Heart left ventricle (tissue), 16 donors: ENCODE data around the gene CFB. TPM values are rescaled to one million over a fixed set of nuclear protein-coding genes. Genes with fewer than 3 reads are reported as not detected.
A peak's percentile ranks its signal among the peaks of the same experiment; 100 is the strongest.

Experiments used
- ATAC-seq, 4 donors: fragments of 200-7000 bp; cut with Tn5 transposase; one replicate each; pipeline ENCODE4 v1.9.1; 2020 to 2022; ENCODE audit warnings: moderate library complexity in 4 of 4, mild to moderate bottlenecking in 3 of 4, moderate number of reproducible peaks in 1 of 4
- DNase-seq, 5 donors: peaks; one replicate each; pipeline ENCODE4 v3.0.0-alpha.2; 2020
- H3K27ac ChIP-seq, 12 donors: fragments of 200-600 bp; sonication (generic) in 4 of 12; one replicate each; pipeline versions ENCODE4 v1.5.0 to v1.8.0; 2016 to 2022; ENCODE audit warnings: mild to moderate bottlenecking in 2 of 12
- H3K27me3 ChIP-seq, 9 donors: fragments of 200-600 bp; sonication (generic) in 2 of 9; one replicate each; pipeline versions ENCODE4 v1.5.1 to v1.8.0; 2016 to 2022; ENCODE audit warnings: mild to moderate bottlenecking in 3 of 9
- H3K36me3 ChIP-seq, 9 donors: fragments of 200-600 bp; sonication (generic) in 2 of 9; one replicate each; pipeline versions ENCODE4 v1.5.0 to v1.8.0; 2018 to 2022; ENCODE audit warnings: mild to moderate bottlenecking in 2 of 9
- H3K4me1 ChIP-seq, 12 donors: fragments of 200-600 bp; sonication (generic) in 4 of 12; one replicate each; pipeline versions ENCODE4 v1.5.0 to v1.8.0; 2016 to 2022; ENCODE audit warnings: mild to moderate bottlenecking in 3 of 12
- H3K4me3 ChIP-seq, 12 donors: fragments of 200-600 bp; sonication (generic) in 4 of 12; one replicate each; pipeline versions ENCODE4 v1.5.0 to v1.8.0; 2017 to 2022; ENCODE audit warnings: mild to moderate bottlenecking in 9 of 12, moderate library complexity in 4 of 12
- H3K9me3 ChIP-seq, 12 donors: fragments of 200-600 bp; sonication (generic) in 4 of 12; one replicate each; pipeline versions ENCODE4 v1.5.0 to v1.8.0; 2016 to 2022; ENCODE audit warnings: mild to moderate bottlenecking in 1 of 12
- CTCF ChIP-seq, 12 donors: fragments of 200-600 bp; sonication (generic) in 4 of 12; IDR thresholded peaks; one replicate each; pipeline versions ENCODE4 v1.5.0 to v1.8.0; 2018 to 2022; ENCODE audit warnings: antibody characterized with exemption in 12 of 12, mild to moderate bottlenecking in 5 of 12
- POLR2A ChIP-seq, 2 donors: fragments of 450-650 bp; IDR thresholded peaks; one replicate each; pipeline ENCODE4 v1.6.1; 2017; ENCODE audit warnings: antibody characterized with exemption in 2 of 2, mild to moderate bottlenecking in 2 of 2, moderate library complexity in 2 of 2
- WGBS, 4 donors: extraction: QIAGEN DNeasy Blood & Tissue Kit in 2 of 4; methylation state at CpG; one replicate each; pipeline versions ENCODE4 v1.1.5 to v1.1.7; 2013 to 2018; 5-methylcytosine and 5-hydroxymethylcytosine counted together
- intact Hi-C, 10 donors: fragments of 100-400 bp; cut with DNase I; formaldehyde crosslinking; loops; one replicate each; pipeline versions ENCODE4 v1.11.1 to v1.14.2; 2022
- polyA plus RNA-seq, 2 donors: library from polyadenylated mRNA; stranded (reverse); fragments of 200-250 nt; gene quantifications; one replicate each; pipeline ENCODE4 v1.2.3, GENCODE V29; 2013
- total RNA-seq, 9 donors: library from RNA; depleted of rRNA in 2 of 9; stranded (reverse); fragments of >200 nt in 2 of 9; fragmentation: NEBNext Ultra II Directional in 3 of 9; extraction: Animal tissue kit (Norgen Biotek cat#: 25700) in 3 of 9; gene quantifications; one replicate each; pipeline versions ENCODE4 v1.1.0 to v1.2.4, GENCODE V29; 2016 to 2023
- donor health status: ischemic (EF 13 %, LVEDD 7.1; RV severe dilation, severe dysfunction).
- donor health status: healthy with polysubstance abuse.
- donor health status: DM: no; HTN: yes; CAD: no.
- donor health status: DM: no; HTN: no; CAD: no.
- donor health status: ischemic (EF 25% LVEDD 6.9; RV normal size, moderate dysfunction).
- donor health status: ischemic (EF 25% LVEDD 5.7; RV mildly dilated, moderate dysfunction).
- donor health status: healthy.
- donor health status: DM: yes; HTN: yes; CAD: no.
- donor health status: ischemic (EF 35%, LVEDD 5.7; RV mildly dilated, moderate dysfunction).
- donor health status: nonischemic (EF 11% LVEDD 7.7; RV severe dilation, severe dysfunction).
- donor health status: DM: yes; HTN: yes; CAD: no.
- donor health status: PGD.
- donor health status: ischemic (EF 29% LVEDD 5.4; RV normal size, mild dysfunction).
- donor health status: nonischemic (EF 23%, LVEDD 6.1; RV moderate dilation, normal function).

CFB gene
- total and polyA plus RNA-seq, 11 donors, result 3.0 to 151 (median 5.3) TPM

- ATAC-seq (peak in 2 of 4 donors; percentile 0 to 10), DNase-seq (no peak)
- Histone ChIP-seq H3K9me3 (no peaks in the 10 kb centered on the region), H3K4me1 (peaks cover 0 to 23% (median 18%) of the 10 kb centered on the region in 12 donors), H3K36me3 (peaks cover 0 to 78% (median 73%) of the 10 kb centered on the region in 9 donors), H3K27ac (peak overlapping the region; percentile 35 to 95 (median 83)), H3K27me3 (no peaks in the 10 kb centered on the region), H3K4me3 (peak overlapping the region; percentile 70 to 99 (median 87))
- intact Hi-C loops, result loop anchor here in 8 of 10 donors (5.0 to 10.0 kb wide), 5 partner anchors 54 to 414 kb away; partner anchors contain the start of genes ATP6V1G2 (in 3 of the 8), DDX39B (in 3 of the 8), LY6G5C (in 3 of the 8) and NFKBIL1 (in 3 of the 8)
- 7 to 11% (median 8%) methylated on average over 11 of the region's 11 CpGs for WGBS, 4 donors
- TF ChIP-seq CTCF (IDR thresholded peaks at IDR 0.05) (no peak), POLR2A (IDR thresholded peaks at IDR 0.05) (no peak)
Measured at GRCh38 chr6:31958412-31958740, 12.5 kb downstream of the CFB start.

GRCh38 chr6:31958741-31959739, 13.1 kb downstream of the CFB start, which contains the start of the genes NELFE and SKIC2:
NELFE (minus strand) TSS chr6:31958971; CDS start chr6:31958446, 525 bp downstream.
SKIC2 (plus strand) TSS chr6:31959175; CDS start chr6:31959193, 18 bp downstream.
- H3K9me3 ChIP-seq, result no peaks in the 10 kb centered on the region
- intact Hi-C loops, result loop anchor here in 9 of 10 donors (1.0 to 10.0 kb wide), 7 partner anchors 12 to 414 kb away; partner anchors contain the start of genes ATP6V1G2 (in 3 of the 9), DDX39B (in 3 of the 9), LY6G5C (in 3 of the 9) and NFKBIL1 (in 3 of the 9)
- ATAC-seq, result peak; percentile 99 to 100 (median 99)
- H3K4me3 ChIP-seq, result peak within 1 kb of the TSS; percentile 70 to 99 (median 87)
- peak; percentile 98 to 99 (median 99) for DNase-seq
- H3K27ac ChIP-seq, result peak within 1 kb of the TSS; percentile 35 to 95 (median 83)
- H3K36me3 ChIP-seq, result peaks cover 0 to 78% (median 73%) of the 10 kb centered on the region in 9 donors
- TF ChIP-seq CTCF (IDR thresholded peaks at IDR 0.05) (no peak), POLR2A (IDR thresholded peaks at IDR 0.05) (peak; percentile 18 to 67)
- 0 to 1% (median 0%) methylated on average over 38 to 59 of the region's 59 CpGs for WGBS, 4 donors
- H3K27me3 ChIP-seq, result no peaks in the 10 kb centered on the region
- peaks cover 0 to 23% (median 18%) of the 10 kb centered on the region in 12 donors for H3K4me1 ChIP-seq

- TF ChIP-seq CTCF (IDR thresholded peaks at IDR 0.05) (no peak), POLR2A (IDR thresholded peaks at IDR 0.05) (no peak)
- peaks cover 0 to 77% (median 73%) of the 10 kb centered on the region in 9 donors for H3K36me3 ChIP-seq
- 93 to 96% (median 95%) methylated on average over 12 of the region's 12 CpGs for WGBS, 4 donors
- H3K9me3 ChIP-seq, result no peaks in the 10 kb centered on the region
- peaks cover 0 to 23% (median 18%) of the 10 kb centered on the region in 12 donors for H3K4me1 ChIP-seq
- no peak overlapping the region for H3K4me3 ChIP-seq
- DNase-seq, result no peak
- H3K27ac ChIP-seq, result no peak overlapping the region
- no peak for ATAC-seq
- intact Hi-C loops, result no loop called here
- H3K27me3 ChIP-seq, result no peaks in the 10 kb centered on the region
Measured at GRCh38 chr6:31961616-31962015, 15.7 kb downstream of the CFB start.

GRCh38 chr6:31963921-31964320, 18.0 kb downstream of the CFB start:
- intact Hi-C loops, result no loop called here
- no peak for DNase-seq
- peaks cover 0 to 11% (median 7%) of the 10 kb centered on the region in 12 donors for H3K4me1 ChIP-seq
- no peak overlapping the region for H3K4me3 ChIP-seq
- H3K27ac ChIP-seq, result no peak overlapping the region
- WGBS, 4 donors, result 91 to 98% (median 96%) methylated on average over 14 to 19 of the region's 19 CpGs
- no peaks in the 10 kb centered on the region for H3K27me3 ChIP-seq
- TF ChIP-seq CTCF (IDR thresholded peaks at IDR 0.05) (no peak), POLR2A (IDR thresholded peaks at IDR 0.05) (no peak)
- peaks cover 0 to 90% (median 89%) of the 10 kb centered on the region in 9 donors for H3K36me3 ChIP-seq
- H3K9me3 ChIP-seq, result no peaks in the 10 kb centered on the region
- no peak for ATAC-seq
